NCI-H524 (cell line): ENCODE measurements around the gene HIGD1C.

Source experiments
- DNase-seq, 2 experiments: peaks; one replicate each; lab custom pipeline; 2025; lab: John Stamatoyannopoulos, UW

HIGD1C gene

GRCh38 chr12:51018956-51019355 is 66.6 kb downstream of the HIGD1C start:
- DNase-seq: no peak

GRCh38 chr12:51019927-51020326 is 67.6 kb downstream of the HIGD1C start:
- no peak for DNase-seq
